ENCODE measurements around the gene BMP3.

BMP3 gene

DNA sequence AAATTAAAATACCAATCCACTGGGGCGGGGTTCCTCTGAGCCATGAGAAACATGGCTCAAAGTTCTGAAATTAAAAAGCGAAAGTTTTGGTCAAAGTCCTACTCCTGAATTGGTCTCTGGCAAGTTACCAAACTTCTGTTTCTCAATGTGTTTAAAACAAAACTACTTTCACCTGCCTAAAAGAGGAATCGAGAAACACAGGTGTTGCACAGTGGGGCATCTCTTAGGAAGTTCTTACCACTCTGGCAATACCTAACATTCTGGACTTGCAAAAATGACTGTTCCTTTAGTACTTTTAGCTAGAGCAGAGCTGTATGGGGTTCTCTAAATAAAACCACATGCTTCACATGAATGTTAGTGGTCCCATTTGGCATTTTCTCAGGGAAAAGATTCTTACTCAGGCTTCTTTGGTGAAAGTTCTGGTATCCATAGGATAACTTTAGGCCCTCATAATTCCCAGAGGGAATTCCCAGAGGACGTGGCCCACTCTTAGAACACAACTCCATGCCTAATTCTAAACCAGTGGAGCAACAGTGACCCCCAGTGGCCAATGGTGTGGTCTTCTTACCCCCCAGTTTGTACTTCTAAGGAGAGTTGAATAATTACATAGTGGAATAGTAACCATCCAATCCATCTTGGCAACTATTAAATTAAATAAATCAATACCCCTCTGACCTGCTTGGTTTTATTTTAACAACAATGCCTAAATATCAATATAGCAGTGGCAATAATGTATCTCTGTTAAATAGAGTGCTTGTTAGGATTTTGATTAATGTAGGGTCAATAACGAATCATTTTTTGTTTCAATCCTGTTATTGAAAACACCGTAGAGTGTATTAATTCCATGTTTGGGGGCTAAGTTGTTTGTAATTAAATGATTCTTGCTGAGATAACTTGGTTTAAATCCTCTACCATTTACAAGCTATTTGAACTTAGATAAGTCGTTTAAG lies 21.9 kb downstream of the BMP3 start:
- Histone ChIP-seq H2BK15ac (ENCODE audit: low read depth, poor library complexity, severe bottlenecking) (no peak overlapping the region), H2AK5ac (ENCODE audit: low read length, severe bottlenecking) (no peak overlapping the region), H4K91ac (ENCODE audit: low read length) (no peak overlapping the region), H4K8ac (ENCODE audit: low read length) (no peak overlapping the region), H3K36me3 (ENCODE audit: control insufficient read depth in 1 of 2, insufficient read depth in 2 of 2, low read depth in 1 of 2, low read length in 2 of 2) (no peaks in the 10 kb centered on the region), H3K23ac (ENCODE audit: low read length in 2 of 2) (no peak overlapping the region), H3K18ac (ENCODE audit: low read depth in 1 of 2, low read length in 2 of 2) (no peak overlapping the region), H3K4ac (ENCODE audit: low read depth in 1 of 2, low read length in 2 of 2) (no peak overlapping the region), H2BK12ac (ENCODE audit: low read length in 2 of 2) (no peak overlapping the region), H3K4me3 (ENCODE audit: insufficient read depth in 1 of 2, low read depth in 1 of 2, low read length in 2 of 2) (no peak overlapping the region), H3K4me1 (ENCODE audit: control insufficient read depth, insufficient read depth, low read depth, low read length) (no peaks in the 10 kb centered on the region), H3K4me2 (ENCODE audit: low read length, poor library complexity, severe bottlenecking) (no peak overlapping the region), H2BK120ac (ENCODE audit: low read depth, low read length) (no peak overlapping the region), H3K9ac (ENCODE audit: low read length) (no peak overlapping the region), H2AFZ (ENCODE audit: low read depth, low read length) (no peak overlapping the region), H3K27me3 (ENCODE audit: control insufficient read depth in 1 of 2, insufficient read depth in 1 of 2, low read length in 2 of 2) (no peaks in the 10 kb centered on the region), H2BK5ac (ENCODE audit: low read depth, low read length, poor library complexity, severe bottlenecking) (no peak overlapping the region), H3K9me3 (ENCODE audit: control insufficient read depth, low read length) (no peaks in the 10 kb centered on the region), H3K27ac (ENCODE audit: low read length, poor library complexity, severe bottlenecking) (no peak overlapping the region), H3K14ac (ENCODE audit: low read length in 2 of 2) (no peak overlapping the region), H3K79me1 (replicated peaks; ENCODE audit: low read length, poor library complexity, severe bottlenecking) (no peaks in the 10 kb centered on the region)
- 66% methylated on average over 6 of the region's 7 CpGs for WGBS
- peak; percentile 64 for DNase-seq

DNA sequence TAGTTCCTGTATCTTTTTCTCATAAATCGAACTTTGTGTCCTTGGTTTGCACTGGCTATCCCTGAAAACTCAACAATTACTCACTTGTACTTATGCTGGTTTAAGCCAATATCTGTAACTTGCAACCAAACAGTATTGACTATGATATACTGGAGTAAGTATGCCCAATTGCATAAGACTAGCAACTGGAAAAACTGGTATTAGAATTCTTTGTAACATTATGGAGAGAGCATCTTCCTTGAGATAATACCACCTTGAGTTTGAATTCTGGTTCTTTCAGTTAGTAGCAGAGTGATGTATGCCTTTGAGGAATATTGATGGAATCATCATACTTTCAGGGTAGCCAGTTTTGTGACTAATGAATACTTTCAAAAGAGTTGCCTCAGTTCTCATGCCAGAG lies 28.1 kb downstream of the BMP3 start:
- Histone ChIP-seq H3K4me1 (ENCODE audit: control insufficient read depth, insufficient read depth, low read depth, low read length) (no peaks in the 10 kb centered on the region), H2BK5ac (ENCODE audit: low read depth, low read length, poor library complexity, severe bottlenecking) (no peak overlapping the region), H2AFZ (ENCODE audit: low read depth, low read length) (no peak overlapping the region), H3K9me3 (ENCODE audit: control insufficient read depth, low read length) (no peaks in the 10 kb centered on the region), H3K18ac (ENCODE audit: low read depth in 1 of 2, low read length in 2 of 2) (no peak overlapping the region), H2BK12ac (ENCODE audit: low read length in 2 of 2) (no peak overlapping the region), H3K4me2 (ENCODE audit: low read length, poor library complexity, severe bottlenecking) (no peak overlapping the region), H2BK120ac (ENCODE audit: low read depth, low read length) (no peak overlapping the region), H3K23ac (ENCODE audit: low read length in 2 of 2) (no peak overlapping the region), H3K14ac (ENCODE audit: low read length in 2 of 2) (no peak overlapping the region), H2BK15ac (ENCODE audit: low read depth, poor library complexity, severe bottlenecking) (no peak overlapping the region), H2AK5ac (ENCODE audit: low read length, severe bottlenecking) (no peak overlapping the region), H4K91ac (ENCODE audit: low read length) (no peak overlapping the region), H3K27ac (ENCODE audit: low read length, poor library complexity, severe bottlenecking) (no peak overlapping the region), H3K4ac (ENCODE audit: low read depth in 1 of 2, low read length in 2 of 2) (no peak overlapping the region), H3K36me3 (ENCODE audit: control insufficient read depth in 1 of 2, insufficient read depth in 2 of 2, low read depth in 1 of 2, low read length in 2 of 2) (no peaks in the 10 kb centered on the region), H3K79me1 (replicated peaks; ENCODE audit: low read length, poor library complexity, severe bottlenecking) (no peaks in the 10 kb centered on the region), H3K9ac (ENCODE audit: low read length) (no peak overlapping the region), H4K8ac (ENCODE audit: low read length) (no peak overlapping the region), H3K27me3 (ENCODE audit: control insufficient read depth in 1 of 2, insufficient read depth in 1 of 2, low read length in 2 of 2) (no peaks in the 10 kb centered on the region), H3K4me3 (ENCODE audit: insufficient read depth in 1 of 2, low read depth in 1 of 2, low read length in 2 of 2) (no peak overlapping the region)
- DNase-seq = no peak
- no CpG with 5 or more reads among the region's 1 CpG for WGBS

DNA sequence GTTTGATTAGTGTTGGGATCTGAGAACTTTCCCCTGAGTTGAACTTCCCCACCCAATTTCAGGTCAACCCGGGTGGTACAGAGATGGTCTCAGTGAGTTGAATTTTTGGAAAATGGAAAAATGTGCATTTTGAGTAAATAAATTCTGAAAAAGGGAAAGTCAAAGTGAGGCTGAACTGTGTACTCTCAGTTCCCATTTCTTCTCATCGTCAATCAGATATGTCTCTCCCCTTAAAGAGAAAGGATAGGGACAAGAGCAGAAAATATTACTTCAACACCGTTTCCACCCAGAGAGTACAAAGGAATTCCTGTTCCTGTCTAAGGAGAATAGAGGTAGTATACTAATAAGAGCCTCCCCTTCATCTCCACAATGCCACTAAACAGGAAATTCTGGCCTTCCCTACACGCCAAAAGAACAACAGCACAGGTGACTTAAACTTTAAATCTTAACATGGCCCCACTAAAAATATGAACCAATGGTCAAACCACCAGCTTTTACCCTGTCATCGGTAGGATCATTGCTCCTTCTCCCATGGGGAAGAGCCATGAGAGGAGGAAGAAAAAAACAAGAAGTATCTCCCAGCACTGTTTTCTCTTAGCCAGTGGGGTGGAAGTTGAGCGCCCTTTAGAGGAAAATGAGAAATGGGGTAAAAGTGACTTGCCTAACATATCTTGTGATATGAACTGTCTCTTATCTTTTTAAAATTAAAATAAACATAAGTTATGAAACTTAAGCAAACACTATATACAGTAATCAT lies 30.3 kb downstream of the BMP3 start:
- Histone ChIP-seq H2BK120ac (ENCODE audit: low read depth, low read length) (no peak overlapping the region), H2BK12ac (ENCODE audit: low read length in 2 of 2) (no peak overlapping the region), H2AFZ (ENCODE audit: low read depth, low read length) (no peak overlapping the region), H4K8ac (ENCODE audit: low read length) (no peak overlapping the region), H2BK15ac (ENCODE audit: low read depth, poor library complexity, severe bottlenecking) (no peak overlapping the region), H3K4ac (ENCODE audit: low read depth in 1 of 2, low read length in 2 of 2) (no peak overlapping the region), H3K9ac (ENCODE audit: low read length) (no peak overlapping the region), H2BK5ac (ENCODE audit: low read depth, low read length, poor library complexity, severe bottlenecking) (no peak overlapping the region), H3K4me2 (ENCODE audit: low read length, poor library complexity, severe bottlenecking) (no peak overlapping the region), H3K4me3 (ENCODE audit: insufficient read depth in 1 of 2, low read depth in 1 of 2, low read length in 2 of 2) (no peak overlapping the region), H3K4me1 (ENCODE audit: control insufficient read depth, insufficient read depth, low read depth, low read length) (no peaks in the 10 kb centered on the region), H3K14ac (ENCODE audit: low read length in 2 of 2) (no peak overlapping the region), H3K9me3 (ENCODE audit: control insufficient read depth, low read length) (no peaks in the 10 kb centered on the region), H3K79me1 (replicated peaks; ENCODE audit: low read length, poor library complexity, severe bottlenecking) (no peaks in the 10 kb centered on the region), H4K91ac (ENCODE audit: low read length) (no peak overlapping the region), H3K36me3 (ENCODE audit: control insufficient read depth in 1 of 2, insufficient read depth in 2 of 2, low read depth in 1 of 2, low read length in 2 of 2) (no peaks in the 10 kb centered on the region), H3K27ac (ENCODE audit: low read length, poor library complexity, severe bottlenecking) (no peak overlapping the region), H3K18ac (ENCODE audit: low read depth in 1 of 2, low read length in 2 of 2) (no peak overlapping the region), H2AK5ac (ENCODE audit: low read length, severe bottlenecking) (no peak overlapping the region), H3K23ac (ENCODE audit: low read length in 2 of 2) (no peak overlapping the region), H3K27me3 (ENCODE audit: control insufficient read depth in 1 of 2, insufficient read depth in 1 of 2, low read length in 2 of 2) (no peaks in the 10 kb centered on the region)
- no peak for DNase-seq
- 58% methylated on average over 2 of the region's 6 CpGs for WGBS

DNA sequence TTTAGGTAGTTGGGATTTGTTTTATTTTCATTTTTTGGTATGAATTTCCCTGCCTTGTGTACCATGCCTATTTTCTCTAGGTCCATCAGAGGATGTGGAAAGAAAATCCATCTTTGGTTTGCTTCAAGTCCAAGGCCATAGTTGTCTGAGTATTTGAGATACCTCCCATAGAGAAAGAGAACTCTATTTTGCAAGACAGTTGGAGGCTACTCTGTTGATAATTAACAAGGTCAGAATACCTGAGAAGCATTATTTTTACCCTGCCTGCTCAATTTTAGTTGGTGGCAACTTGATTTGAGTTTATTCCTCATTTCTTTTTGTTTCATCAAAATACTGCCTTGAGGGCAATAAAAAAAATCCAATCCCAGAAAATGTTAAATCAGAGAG lies 30.8 kb downstream of the BMP3 start:
- Histone ChIP-seq H3K23ac (ENCODE audit: low read length in 2 of 2) (no peak overlapping the region), H3K9me3 (ENCODE audit: control insufficient read depth, low read length) (no peaks in the 10 kb centered on the region), H2BK120ac (ENCODE audit: low read depth, low read length) (no peak overlapping the region), H3K14ac (ENCODE audit: low read length in 2 of 2) (no peak overlapping the region), H3K27ac (ENCODE audit: low read length, poor library complexity, severe bottlenecking) (no peak overlapping the region), H3K79me1 (replicated peaks; ENCODE audit: low read length, poor library complexity, severe bottlenecking) (no peaks in the 10 kb centered on the region), H3K9ac (ENCODE audit: low read length) (no peak overlapping the region), H2BK12ac (ENCODE audit: low read length in 2 of 2) (no peak overlapping the region), H3K27me3 (ENCODE audit: control insufficient read depth in 1 of 2, insufficient read depth in 1 of 2, low read length in 2 of 2) (no peaks in the 10 kb centered on the region), H2BK15ac (ENCODE audit: low read depth, poor library complexity, severe bottlenecking) (no peak overlapping the region), H3K4me3 (ENCODE audit: insufficient read depth in 1 of 2, low read depth in 1 of 2, low read length in 2 of 2) (no peak overlapping the region), H3K4me2 (ENCODE audit: low read length, poor library complexity, severe bottlenecking) (no peak overlapping the region), H2BK5ac (ENCODE audit: low read depth, low read length, poor library complexity, severe bottlenecking) (no peak overlapping the region), H4K91ac (ENCODE audit: low read length) (no peak overlapping the region), H2AK5ac (ENCODE audit: low read length, severe bottlenecking) (no peak overlapping the region), H3K36me3 (ENCODE audit: control insufficient read depth in 1 of 2, insufficient read depth in 2 of 2, low read depth in 1 of 2, low read length in 2 of 2) (no peaks in the 10 kb centered on the region), H2AFZ (ENCODE audit: low read depth, low read length) (no peak overlapping the region), H3K4ac (ENCODE audit: low read depth in 1 of 2, low read length in 2 of 2) (no peak overlapping the region), H3K4me1 (ENCODE audit: control insufficient read depth, insufficient read depth, low read depth, low read length) (no peaks in the 10 kb centered on the region), H4K8ac (ENCODE audit: low read length) (no peak overlapping the region), H3K18ac (ENCODE audit: low read depth in 1 of 2, low read length in 2 of 2) (no peak overlapping the region)
- no peak for DNase-seq
